HK-2 (cell line): ENCODE measurements around the gene PAK4.
"Not testable (repeated sequence)": the region's sequence is repeated elsewhere in the genome, so short reads cannot be mapped to it uniquely, and the experiment has no call there.

ENCODE experiments used
- DNase-seq: peaks from one replicate; pipeline ENCODE4 v3.0.0-alpha.2; 2018; ENCODE audit not compliant: unreplicated experiment

Gene PAK4

DNA sequence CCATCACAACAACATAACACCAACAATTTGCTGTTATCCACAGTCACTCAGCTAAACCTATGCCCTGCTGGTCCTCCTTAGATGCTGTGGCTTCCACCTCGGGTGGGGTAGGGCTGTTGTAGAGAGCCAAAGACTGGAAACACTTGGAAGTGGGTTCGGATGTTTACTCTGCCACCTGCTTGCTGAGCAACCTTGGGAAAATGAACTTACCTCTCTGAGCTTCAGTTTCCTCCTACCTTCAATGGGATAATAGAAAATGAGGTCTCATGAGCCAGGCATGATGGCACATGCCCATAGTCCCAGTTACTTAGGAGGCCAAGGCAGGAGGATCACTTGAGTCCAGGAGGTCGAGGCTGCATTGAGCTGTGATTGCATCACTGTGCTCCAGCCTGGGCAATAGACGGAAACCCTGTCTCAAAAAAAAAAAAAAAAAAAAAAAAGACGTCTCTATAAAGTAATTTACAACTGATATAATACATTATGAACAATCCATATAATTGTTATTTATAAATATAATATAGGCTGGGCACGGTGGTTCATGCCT lies 81.8 kb downstream of the PAK4 start:
- no peak for DNase-seq

DNA sequence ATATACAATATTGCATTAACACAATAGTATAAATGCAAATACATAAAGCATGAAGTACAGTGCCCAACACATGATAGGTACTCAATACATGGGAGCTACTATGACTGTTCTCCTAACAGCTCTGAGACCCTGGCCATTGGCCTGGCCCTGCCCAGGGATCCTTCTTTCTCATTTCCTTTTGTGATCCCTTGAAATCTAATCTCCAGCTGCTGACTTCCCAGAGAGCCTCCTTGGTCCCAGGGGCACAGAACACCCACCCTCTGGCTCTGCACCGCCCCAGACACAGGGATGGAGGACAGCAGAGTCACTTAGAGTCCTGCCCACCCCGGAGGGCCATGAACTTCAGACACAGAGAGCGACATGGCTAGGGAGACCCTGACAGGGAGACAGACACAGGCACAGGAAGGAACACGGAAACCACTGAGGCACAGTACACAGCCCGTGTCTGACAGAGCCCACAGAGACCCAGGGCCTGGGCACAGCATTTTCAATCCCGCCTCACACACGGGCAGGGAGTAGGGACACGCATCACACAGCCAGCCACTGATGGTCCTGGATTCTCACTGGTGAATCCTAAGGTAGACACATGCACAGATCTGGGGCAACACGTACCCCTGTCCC lies 82.7 kb downstream of the PAK4 start:
- no peak for DNase-seq

DNA sequence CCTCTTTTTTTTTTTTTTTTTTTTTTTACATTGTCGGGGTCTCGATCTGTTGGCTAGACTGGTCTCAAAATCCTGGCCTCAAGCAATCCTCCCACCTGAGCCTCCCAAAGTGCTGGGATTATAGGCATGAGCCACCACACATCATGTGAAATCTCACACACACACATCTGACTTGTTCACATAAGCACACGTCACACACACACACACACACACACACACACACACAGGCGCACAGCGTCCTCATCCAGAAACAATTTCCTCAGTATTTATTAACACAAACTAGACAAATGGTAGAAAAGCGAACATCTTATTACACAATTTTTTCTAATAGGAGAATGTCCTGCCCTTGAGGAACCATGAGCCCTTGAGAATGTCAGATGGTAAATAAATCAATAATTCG lies 83.6 kb downstream of the PAK4 start:
- DNase-seq: no peak

DNA sequence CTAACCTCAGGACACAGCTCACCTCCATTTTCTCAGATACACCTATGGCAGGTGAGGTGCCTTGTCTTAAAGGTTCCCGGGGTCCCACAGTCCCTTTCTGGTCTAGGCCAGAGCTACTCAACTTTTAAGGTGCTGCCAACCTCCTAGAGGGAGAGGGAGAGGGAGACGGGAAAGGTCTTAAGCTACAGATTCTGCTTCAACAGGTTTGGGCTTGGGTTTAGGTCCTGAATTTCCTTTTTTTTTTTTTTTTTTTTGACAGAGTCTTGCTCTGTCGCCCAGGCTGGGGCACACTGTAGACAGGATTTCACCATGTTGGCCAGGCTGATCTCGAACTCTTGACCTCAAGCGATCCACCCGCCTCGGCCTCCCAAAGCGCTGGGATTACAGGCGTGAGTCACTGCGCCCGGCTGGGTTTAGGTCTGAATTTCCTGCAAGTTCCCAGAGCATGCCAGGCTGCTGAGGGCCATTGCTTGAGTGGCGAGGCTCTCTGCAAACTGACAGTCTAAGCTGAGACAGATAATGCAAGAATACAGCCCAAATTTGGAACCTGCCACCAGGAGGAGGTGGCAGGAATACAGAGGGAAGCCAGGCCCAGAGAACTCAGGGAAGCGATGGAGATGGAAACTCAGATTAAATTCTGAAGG lies 86.3 kb downstream of the PAK4 start:
- DNase-seq: no peak

DNA sequence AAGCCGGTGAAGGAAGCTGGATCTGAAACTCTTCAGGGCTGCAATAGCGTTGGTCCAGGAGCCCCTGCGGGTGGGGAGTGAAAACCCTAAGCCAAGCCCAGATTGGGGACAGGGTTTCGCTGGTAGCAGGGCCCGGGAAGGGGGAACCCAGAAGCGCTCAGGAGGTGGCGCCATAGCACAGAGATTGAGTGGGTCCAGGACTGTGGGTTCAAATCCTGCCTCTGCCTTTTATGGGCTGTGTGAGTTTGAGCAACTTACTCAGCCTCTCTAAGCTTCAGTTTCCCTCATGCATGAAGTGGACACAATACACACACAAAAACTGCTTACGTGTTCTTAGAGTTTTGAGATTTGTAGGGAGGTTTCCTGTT lies 86.8 kb downstream of the PAK4 start:
- DNase-seq: peak; percentile 53

DNA sequence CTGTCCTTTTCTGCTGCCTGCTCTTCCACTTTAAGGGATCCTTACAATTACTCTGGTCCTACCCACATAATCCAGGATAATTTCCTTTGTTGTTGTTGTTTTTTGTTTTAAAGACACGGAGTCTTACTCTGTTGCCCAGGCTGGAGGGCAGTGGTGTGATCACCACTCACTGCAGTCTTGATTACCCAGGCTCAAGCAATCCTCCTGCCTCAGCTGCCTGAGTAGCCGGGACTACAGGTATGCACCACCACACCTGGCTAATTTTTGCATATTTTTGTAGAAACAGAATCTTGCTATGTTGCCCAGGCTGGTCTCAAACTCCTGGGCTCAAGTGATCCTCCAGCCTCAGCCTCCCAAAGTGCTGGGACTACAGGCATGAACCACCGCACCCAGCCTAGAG lies 89.7 kb downstream of the PAK4 start:
- not testable (repeated sequence) for DNase-seq

DNA sequence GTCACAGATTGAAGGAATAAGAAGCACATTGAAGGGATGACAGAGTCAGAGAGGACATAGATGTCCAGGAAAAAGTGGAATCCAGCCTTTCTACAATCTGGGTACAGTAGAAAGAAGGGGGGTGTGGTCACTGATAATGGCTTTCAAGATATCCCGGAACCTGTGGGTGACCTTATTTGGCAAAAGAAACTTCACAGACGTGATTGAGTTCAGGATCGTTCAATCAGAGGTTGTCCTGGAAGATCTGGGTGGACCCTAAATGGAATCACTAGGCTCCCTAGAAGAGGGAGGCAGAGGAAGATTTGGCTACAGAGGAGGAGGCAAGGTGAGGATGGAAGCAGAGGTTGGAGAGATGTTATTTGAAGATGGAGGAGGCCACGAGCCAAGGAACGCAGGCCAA lies 91.5 kb downstream of the PAK4 start:
- no peak for DNase-seq

DNA sequence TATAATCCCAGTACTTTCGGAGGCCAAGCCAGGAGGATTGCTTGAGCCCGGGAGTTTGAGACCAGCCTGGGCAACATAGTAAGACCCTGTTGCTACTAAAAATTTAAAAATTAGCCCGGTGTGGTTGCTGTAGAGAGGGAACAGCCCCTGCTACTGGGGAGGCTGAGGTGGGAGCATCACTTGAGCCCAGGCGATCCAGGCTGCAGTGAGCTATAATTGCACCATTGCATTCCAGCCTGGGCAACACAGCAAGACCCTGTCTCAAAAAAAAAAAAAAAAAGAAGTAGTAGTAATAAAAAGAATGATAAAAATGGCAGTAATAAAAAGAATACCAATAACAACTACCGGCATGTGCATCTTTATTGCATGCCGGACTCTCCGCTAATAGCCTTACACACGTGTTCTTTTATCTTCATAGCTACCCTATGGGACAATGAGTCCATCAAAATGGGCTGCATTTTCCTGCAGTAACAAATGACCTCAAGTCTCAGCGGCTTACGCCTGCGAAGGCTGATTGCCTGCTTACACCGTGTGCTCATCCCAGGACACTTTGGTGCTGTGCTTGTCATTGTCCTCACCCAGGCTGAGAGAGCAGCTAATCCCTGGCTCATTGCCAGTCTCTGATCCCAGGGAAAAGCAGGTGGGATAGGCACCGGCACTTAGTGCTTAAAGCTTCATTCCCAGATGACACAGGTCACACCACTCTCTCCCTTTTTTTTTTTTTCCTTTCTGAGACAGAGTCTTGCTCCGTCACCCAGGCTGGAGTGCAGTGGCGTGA lies 92.8 kb downstream of the PAK4 start:
- DNase-seq: no peak

DNA sequence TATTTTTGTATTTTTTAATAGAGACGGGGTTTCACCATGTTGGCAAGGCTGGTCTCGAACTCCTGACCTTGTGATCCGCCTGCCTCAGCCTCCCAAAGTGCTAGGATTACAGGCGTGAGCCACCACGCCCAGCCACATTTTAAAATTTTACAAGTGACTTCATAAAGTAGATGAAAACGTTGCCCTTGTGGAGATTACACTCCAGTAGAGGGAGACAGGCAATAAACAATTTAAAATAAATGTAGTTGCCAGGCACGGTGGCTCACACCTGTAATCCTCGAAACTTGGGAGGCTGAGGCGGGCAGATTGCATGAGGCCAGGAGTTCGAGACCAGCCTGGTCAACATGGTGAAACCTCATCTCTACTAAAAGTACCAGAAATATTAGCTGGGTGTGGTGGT lies 93.5 kb downstream of the PAK4 start:
- not testable (repeated sequence) for DNase-seq

DNA sequence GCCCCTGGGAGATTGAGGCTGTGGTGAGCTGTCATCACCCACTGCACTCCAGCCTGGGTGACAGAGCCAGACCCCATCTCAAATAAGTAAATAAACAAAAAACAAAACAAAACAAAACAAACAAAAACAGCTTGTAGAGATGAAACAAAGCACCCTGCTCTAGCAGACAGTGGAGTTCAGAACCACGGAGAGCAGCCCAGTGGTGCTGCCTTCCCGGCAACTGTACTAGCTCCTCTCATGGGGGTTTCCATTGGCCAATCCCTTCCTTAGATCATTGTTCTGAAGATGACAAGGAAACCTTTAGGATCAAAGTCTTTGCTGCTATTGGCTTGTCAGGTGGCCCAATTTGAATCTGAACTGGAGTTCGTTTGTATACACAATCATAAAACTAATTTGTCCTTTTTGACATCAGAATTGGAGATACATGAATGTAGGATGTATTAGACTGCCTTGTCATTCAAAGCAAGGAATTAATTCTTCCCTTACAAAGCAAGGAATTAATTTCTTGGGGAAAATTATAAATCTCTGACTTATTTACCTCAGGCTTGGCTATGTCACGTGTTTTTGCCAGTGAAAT lies 98.2 kb downstream of the PAK4 start:
- DNase-seq: no peak

DNA sequence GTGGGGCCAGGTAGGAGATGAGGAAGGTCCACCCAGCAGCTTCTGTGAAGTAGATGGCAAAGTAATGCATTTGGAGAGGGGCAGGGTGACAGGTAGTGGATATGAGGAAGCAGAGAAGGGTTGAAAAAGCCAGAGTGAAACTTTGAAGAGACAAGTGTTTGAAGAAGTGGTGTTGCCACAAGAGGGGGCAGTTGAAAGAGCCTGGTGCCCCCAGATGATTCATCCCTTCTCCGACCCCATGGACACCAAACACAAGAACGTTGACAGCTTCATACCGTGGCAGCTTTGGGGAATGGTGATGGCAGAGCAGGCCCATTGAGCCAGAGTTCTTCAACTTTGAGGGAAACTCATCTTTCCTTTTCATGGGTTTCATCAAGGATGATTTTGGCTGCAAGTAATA lies 99.3 kb downstream of the PAK4 start:
- no peak for DNase-seq
